AML-193 (cell line): Measurements from ENCODE around the gene CLEC17A.
A peak's percentile ranks its signal among the peaks of the same experiment; 100 is the strongest.
"Not testable (repeated sequence)": the region's sequence is repeated elsewhere in the genome, so short reads cannot be mapped to it uniquely, and the experiment has no call there.

Experiments
- DNase-seq, 2 experiments: peaks; one replicate each; lab custom pipeline; 2025; lab: John Stamatoyannopoulos, UW

CLEC17A gene, protein sequence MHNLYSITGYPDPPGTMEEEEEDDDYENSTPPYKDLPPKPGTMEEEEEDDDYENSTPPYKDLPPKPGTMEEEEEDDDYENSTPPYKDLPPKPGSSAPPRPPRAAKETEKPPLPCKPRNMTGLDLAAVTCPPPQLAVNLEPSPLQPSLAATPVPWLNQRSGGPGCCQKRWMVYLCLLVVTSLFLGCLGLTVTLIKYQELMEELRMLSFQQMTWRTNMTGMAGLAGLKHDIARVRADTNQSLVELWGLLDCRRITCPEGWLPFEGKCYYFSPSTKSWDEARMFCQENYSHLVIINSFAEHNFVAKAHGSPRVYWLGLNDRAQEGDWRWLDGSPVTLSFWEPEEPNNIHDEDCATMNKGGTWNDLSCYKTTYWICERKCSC

DNA sequence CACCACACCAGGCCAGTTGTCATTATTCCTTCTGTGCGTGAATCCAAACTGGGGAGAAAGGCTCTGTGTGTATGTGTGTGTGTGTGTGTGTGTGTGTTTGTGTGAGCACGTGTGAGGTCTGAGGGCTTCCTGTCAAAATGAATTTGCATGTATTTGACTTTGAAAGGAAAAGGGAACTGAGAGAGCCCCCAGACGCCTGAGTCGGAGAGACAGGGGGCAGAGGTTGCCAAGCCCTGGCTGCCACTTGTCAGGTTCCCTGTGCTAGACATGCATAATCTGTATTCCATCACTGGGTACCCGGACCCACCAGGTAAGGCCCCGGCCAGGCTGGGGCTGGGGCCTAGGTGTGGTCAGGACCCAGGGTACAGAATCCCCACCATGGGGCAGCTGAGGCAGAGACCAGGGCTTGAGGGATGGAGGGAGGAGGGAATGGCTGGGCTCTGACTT lies at the start of gene CLEC17A:
TSS of gene CLEC17A (plus strand) at position 191 of the 447 bp plus-strand sequence. CDS start at position 268, 77 bp downstream.
- DNase-seq, result no peak

DNA sequence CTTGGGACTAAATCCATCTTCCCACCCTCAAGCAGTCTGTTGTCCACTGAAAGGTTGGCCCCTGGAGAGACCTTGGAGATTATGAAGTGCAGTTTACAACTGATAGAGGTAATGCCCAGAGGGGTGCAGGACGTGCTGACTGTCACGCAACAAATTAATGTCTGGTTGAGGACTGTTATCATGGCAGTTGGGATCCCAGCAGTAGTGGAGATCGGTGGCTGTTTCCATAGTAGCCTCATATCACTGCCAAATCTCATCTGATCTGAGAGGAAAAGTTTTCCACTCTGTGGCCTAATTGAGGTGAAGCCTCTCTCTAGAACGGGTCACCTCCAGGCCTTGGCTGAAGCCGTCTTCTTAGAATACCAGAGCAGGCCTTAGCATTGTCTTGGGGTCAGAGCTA lies 49.4 kb upstream of the CLEC17A start:
- DNase-seq, result no peak

DNA sequence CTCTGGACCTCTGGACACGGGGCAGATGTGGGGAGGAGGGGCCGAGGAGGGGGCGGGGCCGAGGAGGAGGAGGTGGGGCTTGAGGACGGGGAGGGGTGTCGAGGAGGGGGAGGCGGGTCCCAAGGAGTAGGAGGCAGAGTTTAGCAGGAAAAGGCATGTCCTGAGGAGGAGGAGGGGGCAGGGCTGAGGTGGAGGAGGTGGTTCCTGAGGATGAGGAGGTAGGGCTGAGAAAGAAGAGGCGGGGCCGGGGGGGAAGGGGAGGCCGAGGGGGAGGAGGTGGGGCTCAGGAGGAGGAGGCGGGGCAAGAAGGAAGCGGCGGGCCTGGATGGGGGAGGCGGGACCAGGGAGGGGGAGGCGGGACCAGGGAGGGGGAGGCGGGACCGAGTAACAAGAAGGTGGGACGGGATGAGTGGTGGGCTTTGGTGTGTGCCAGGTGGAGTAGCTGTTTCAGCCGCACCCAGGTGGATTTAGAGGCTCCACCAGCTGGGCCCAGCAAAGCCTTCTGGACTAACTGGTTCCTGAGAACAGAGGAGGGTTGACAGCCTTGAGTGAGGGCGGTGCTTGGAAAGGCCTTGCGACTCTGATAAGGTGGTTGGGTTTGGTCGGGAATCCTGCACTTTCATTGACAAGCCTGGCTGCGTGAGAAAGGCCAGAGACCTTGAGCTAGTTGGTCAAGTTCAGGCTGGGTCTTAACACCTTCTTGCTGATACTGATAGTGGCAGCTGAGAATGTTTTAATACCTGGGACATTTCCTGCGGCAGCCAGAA lies 45.8 kb upstream of the CLEC17A start:
- no peak for DNase-seq

DNA sequence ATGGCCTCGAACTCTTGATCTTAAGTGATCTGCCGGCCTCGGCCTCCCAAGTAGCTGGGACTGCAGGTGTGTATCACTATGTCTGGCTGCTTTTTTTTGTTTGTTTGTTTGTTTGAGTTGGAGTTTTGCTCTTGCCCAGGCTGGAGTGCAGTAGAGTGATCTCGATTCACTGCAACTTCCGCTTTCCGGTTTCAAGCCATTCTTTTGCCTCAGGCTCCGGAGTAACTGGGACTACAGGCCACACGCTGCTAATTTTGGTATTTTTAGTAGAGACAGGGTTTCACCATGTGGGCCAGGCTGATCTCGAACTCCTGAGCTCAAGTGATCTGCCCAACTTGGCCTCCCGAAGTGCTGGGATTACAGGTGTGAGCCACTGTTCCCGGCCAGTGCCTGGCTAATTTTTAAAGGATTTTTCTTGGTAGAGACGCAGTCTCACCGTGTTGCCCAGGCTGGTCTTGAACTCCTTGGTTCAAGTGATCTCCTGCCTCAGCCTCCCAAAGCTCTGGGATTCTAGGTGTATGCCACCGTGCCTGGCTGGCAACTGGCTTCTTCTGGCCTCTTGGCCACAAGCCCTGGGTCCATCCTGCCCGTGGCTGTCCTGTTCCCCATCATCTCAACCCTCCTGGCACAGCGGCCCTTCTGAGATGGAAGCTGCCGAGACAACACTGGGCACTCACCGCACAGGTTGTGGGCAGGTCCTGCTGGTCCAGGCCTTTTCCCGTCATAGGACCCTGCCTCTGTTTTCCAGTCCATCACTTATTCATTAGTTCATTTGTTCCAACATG lies 42.0 kb upstream of the CLEC17A start:
- DNase-seq, result no peak

DNA sequence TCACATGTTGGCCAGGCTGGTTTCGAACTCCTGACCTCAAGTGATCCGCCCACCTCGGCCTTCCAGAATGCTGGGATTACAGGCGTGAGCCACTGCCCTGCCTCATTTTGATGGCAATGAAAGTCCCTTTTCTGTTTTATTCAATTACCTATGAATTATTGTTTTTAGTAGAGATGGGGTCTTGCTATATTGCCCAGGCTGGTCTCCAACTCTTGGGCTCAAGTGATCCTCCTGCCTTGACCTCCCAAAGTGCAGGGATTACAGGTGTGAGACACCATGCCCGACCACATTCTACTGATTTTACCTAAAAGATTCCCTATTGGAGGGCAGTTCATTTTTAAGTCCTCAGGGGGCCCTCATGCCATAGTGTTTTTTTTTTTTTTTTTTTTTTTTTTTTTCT lies 40.9 kb upstream of the CLEC17A start:
- not testable (repeated sequence) for DNase-seq

DNA sequence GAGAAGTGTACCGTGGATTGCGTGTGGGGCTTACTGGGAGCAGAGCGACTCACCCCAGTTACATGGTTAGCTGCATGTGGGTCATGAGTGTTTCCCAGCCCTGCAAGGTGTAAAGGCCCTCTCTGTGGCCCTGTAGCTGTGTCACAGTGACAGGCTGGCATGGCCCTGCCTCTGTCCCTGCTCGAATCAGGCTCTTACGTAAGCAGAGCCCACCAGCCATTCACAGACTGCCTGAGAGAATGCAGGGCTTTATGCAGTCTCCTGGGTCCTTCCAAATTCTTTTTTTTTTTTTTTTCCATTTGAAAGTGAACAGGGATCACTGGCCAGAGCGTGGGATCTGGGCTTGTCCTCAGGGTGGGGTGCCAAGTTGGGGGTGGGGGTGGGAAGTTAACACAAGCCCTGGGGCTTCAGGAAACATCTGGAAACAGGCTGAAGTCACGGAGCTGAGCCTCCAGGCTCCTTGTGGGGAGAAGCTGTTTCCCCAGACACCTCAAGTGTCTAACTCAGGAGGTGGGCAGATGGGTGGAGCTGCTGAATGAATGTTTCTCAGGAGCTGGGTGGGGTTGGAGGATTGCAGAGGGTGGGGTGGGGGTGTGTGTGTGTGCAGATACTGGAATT lies 40.1 kb upstream of the CLEC17A start:
- DNase-seq, result no peak

DNA sequence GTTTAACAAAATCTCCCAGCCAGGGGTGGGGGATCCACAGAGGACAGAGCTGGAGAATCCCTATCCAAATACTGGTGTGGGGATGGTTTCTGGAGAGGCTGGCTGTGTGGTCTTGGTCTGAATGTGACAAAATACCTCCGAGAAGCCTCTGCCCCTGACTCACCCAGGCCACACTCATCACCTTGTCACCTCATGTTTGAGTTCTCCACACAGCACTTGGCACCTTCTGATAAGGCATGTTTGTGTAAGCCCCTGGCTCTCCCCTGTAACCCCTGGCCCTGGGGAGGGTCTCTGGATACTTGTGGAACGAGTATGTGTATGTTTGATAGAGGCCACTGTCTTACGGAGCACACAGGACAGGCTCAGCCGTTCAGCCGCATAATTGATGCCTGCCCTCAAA lies 38.8 kb upstream of the CLEC17A start:
- DNase-seq, result no peak

DNA sequence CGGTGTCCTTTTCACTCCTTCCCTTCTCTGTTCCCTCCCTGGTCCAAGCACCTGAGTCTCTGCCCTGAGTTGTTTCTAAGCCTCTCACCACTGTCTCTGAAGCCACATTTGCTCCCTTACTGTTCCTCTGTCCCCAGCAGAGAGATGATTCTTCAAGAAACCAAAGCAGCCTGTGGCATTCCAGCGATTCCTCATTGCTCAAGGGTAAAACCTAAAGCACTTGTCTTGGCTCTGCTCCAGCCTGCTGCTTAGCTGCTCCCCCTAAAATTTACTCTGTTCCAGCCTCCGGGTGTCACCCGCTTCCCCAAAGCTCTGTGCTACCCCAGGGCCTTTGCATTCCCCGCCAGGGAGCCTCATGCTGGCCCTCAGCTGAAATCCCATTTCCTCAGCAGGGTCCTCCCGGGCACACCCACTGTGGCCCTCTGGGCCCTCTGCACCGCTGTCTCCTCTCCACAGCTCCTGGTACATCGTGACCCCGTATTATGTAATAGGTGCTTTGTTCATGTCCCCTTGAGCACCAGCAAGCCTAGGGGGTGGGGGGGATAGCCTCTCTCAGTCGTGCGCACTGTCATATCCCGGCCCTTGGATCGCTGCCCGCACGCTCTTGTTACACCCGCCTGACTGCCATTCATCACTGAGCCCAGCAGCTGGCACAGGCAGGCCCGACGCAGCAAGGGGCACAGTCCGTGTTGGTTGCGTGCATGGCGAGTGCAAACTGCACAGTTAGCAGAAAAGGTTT lies 37.7 kb upstream of the CLEC17A start:
- DNase-seq, result no peak

DNA sequence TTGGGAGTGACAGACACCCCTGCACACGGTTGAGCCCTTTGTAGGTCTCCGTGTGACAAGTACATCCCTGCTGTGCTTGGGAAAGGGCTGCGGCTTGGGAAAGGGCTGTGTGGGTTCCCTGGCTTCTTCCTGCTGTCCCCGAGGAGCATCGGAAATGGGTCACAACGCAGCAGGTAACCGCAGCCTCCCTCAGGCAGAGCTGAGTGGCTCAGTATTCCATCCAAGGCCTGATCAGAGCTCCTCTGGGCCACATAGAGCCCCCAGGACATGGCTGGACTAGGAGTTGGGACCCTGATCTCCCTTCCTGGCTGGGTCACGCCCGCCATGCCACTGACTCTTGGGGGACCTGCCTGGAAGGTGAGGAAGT lies 37.2 kb upstream of the CLEC17A start:
- no peak for DNase-seq

DNA sequence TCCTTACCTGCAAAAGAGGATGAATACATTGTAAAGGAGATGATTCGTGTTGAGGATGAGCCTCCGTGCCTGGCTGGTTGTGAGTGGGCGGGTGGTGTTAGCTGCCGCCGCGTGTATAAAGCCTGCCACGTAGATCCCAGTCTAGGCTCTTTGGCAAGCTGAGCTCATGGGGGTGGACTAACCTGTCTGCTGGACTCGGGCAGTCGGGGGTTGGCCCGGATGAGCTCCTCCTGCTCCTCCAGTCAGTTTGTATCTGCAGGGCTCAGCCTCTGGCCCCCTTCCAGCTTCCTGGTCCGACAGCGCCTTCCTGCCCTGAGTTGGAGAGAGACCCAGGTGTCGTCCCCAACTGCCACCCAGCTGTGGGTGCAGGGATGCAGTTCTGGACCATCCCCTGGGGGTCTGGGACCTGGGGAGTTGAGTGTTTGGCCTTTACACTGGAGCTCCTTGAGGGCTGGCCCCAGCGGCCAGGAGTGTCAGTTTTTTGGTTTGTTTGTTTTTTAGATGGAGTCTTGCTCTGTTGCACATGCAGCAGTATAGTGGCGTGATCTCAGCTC lies 32.6 kb upstream of the CLEC17A start:
- no peak for DNase-seq

DNA sequence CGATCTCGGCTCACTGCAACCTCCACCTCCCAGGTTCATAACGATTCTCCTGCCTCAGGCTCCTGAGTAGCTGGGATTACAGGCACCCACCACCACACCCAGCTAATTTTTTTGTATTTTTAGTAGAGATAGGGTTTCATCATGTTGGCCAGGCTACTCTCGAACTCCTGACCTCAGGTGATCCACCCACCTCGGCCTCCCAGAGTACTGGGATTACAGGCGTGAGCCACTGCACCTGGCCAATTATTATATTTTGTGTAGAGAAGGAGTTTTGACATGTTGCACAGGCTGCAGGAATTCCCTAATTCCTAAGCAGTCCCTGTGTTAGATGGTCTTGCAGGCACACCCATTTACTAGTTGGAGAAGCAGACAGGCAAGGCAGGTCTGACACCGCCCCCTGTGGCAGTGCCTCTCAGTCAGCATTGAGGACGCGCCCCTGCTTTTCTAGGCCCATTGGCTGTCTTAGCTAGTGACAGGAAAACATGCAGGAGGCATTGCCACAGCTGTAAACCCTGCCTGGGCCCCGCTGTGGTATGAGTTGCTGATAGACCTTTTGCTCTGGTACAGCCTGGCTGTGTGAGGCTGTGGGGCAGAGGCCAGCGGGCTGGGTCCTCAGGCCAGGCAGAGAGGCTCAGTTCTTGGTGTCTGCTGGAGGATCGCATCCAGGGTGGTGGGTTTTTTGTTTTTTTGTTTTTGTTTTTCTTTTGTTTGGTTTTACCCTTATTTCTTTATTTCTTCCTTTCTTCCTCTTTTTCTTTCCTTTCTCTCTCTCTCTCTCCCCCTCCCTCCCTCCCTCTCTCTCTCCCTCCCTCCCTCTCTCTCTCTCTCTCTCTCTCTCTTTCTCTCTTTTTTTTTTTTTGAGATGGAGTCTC lies 31.5 kb upstream of the CLEC17A start:
- DNase-seq, result peak; percentile 45 to 67

DNA sequence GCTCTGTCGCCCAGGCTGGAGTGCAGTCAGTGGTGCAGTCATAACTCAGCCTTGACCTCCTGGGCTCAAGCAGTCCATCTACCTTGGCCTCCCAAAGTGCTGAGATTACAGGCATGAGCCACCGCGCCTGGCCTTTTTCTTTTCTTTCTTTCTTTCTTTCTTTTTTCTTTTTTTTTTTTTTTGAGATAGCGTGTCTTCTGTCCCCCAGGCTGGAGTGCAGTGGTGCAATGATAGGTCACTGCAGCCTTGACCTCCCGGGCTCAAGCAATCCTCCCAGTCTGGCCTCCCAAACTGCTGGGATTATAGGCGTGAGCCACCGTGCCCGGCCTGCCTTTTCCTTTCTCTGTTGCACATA lies 30.9 kb upstream of the CLEC17A start:
- not testable (repeated sequence) for DNase-seq

DNA sequence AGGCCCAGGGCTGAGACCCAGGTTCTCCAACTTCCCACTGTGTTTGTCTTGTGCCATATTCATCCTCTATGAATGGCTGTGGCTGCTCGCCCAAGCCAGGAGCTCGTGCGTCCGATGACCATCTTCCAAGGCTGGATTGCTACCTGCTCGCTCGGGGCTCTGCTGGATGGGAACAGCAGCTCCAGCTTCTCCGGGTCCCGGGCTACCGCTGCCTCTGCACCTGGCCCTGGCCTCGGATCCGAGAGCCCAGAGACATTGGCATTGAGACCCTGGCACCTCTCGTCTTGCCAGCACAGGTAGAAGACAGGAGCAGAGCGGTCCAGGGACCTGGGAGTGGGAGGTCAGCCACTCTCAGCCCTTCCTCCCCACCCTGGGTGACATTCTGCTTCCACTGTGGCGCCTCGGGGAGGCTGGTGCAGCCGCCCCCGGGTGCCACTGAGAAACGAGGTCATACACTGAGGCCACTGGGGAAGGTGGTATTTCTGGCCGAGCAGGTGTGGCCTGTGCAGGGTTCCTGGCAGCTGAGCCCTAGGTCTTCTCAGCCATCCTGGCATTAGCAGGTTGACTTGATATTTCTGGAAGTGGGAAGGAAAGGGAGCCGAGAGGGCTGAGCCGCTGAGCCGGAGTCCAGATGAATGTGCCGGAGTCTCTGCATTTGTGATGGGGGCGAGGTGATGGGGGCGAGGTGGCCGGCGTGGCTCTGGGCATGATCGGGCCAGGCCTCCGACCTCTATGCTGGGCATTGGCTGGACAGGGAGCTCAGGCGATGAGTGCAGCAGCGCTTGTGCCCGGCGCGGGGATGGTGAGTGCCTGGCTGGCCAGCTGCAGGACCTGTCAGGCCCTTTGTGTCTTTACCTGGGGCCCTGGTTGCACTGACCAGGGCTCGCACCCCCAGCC lies 29.6 kb upstream of the CLEC17A start:
- no peak for DNase-seq

DNA sequence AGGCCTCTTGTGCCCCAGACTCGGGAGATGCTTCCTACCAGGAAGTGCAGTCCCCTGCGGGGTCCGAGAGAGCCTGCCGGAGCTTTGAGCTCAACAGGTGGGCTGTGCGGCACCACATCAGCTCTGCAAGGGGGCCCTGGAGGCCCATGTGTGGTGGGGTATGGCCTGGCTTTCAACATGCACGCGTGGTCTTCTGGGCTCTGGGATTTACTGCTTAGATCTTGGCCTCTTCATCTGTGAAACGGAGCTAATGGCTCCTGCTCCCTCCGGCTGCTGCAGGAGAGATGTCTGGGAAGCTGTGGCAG lies 29.0 kb upstream of the CLEC17A start:
- DNase-seq, result no peak

DNA sequence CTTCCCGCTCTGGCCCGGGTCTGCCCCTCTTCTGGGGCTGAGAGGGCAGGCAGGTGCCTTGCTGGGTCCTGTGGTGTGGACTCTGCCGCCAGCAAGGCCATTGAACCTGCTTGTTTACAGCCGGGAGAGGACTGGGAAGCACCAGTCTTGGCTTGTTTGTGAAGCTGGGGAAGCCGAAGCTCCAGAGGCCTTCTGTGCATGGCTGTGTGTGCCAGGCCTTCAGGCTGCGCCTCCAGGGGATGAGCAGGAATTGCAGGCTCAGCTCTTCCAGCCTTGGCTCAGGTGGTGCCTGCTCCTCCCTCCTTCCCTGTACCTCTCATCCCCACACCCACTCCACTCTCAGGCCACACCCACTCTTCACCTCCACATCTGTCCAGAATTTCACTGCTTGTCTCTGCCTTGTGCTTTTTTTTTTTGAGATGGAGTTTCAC lies 28.5 kb upstream of the CLEC17A start:
- no peak for DNase-seq

DNA sequence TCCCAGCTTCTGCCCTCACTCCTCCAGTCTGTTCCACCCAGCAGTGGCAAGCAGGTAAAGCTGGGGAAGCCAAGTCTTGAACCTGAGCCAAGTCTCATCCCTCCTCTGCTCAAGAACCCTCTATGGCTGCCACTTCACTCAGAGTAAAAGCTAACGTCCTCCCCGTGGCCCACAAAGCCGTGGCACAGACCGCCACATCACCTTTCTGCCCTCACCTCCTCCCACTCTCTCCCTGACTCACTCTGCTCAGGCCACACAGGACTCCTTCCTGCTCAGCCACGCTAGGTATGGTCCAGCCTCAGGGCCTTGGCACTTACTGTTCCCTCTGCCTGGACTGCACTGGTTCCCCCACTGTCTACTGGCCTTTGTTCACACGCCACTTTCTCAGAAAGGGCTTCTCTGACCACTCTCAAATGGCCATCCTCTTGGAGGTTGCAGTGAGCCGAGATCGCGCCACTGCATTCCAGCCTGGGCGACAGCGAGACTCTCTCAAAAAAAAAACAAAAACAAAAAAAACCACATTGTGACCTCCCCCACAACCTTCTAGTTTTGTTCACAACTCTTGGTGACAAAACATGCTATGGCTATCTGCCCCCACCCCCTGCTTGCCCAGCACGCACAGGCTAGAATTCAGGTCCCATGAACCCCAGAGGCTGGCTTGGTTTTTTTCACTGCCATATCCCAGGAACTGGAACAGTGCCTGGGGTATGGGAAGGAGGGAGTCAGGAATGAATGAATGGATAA lies 26.8 kb upstream of the CLEC17A start:
- no peak for DNase-seq

DNA sequence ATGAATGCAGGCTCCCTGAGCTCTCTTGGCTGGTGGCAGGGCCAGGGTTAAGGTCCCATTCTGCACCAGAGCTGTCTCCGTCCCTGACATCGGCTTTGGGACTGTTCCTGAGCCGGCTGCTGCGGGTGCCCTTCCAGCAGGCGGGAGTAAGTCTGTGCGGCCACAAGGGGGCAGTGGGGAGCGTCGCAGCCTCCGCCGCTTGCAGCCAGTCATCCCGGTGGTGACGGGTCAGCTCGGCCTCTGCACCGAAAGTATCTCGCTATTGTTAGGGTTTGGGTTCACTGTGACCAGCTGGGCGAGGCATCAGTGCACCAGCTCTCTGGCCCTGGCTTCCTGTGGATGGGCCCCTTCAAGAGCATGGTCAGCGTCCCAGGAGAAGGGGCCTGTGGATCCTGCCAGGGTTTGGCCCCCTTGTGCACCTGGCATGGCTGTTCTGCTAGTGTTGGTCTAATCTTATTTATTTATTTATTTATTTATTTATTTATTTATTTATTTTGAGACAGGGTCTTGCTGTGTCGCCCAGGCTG lies 26.2 kb upstream of the CLEC17A start:
- peak; percentile 16 to 32 for DNase-seq

DNA sequence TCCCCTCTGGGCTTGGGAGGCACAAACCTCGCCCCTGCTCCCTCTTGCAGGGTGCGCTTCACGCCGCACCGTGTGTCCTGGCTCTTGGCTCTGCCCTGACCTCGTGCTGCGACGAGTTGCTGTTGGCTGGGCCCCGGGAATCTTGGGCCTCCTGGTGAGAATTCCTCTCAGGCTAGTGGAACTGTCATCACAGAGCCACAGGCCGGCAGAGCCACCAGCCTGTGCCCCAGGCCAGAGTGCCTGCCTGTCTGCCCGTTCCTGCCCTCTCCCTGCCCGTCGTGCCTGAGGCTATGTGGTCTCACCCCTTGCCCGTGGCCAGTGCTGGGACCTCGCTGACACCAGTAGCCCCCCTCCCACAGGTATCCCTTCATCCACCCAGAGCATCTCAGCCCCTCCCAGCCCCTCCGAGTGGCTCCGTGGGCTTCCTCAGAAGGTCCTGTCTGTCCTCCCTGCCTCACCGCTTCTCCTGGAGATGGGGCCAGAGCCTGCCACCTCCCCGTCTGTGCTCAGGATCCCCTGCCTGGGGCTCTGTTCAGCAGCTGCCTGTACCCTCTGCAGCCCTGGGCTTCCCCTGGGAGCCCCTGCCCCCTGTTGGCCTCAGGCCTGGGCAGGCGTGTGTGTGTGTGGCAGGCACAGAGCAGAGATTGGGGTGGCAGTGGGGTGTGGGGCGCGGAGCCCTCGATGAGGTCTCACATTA lies 24.4 kb upstream of the CLEC17A start:
- DNase-seq, result no peak
